Activated T-helper 1 cell treated with Interleukin-2 at 50 U/mL for 16 hours (primary cell): Measurements from ENCODE around the gene ANK3.
"Not testable (repeated sequence)": the region's sequence is repeated elsewhere in the genome, so short reads cannot be mapped to it uniquely, and the experiment has no call there.

Source experiments
- DNase-seq: peaks from one replicate; pipeline ENCODE4 v3.0.0-alpha.2; 2020; ENCODE audit warnings: low read depth

Gene ANK3

DNA sequence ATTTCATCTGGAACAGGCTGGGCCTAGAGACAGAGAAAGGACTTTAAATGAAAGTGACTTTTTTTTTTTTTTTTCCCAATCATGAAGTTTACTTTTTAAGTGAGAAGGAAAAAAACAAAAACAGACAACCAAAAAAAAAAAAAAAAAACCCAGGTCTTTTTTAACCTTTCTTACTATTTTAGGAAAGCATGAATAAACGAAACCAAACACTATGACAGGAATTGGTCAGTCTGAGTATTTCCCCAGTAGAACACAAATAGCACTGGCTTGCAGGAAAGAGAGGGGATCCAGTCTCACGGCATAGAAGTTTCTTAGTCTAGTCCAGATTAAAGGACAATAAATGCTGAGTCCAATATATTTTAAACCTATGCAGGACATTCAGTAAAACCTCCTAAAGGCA is 302.8 kb downstream of the ANK3 start:
- no peak for DNase-seq

GRCh38 chr10:60086421-60086820 is 303.3 kb downstream of the ANK3 start:
- DNase-seq: no peak

GRCh38 chr10:60082744-60083344 is 306.8 kb downstream of the ANK3 start:
- no peak for DNase-seq

DNA sequence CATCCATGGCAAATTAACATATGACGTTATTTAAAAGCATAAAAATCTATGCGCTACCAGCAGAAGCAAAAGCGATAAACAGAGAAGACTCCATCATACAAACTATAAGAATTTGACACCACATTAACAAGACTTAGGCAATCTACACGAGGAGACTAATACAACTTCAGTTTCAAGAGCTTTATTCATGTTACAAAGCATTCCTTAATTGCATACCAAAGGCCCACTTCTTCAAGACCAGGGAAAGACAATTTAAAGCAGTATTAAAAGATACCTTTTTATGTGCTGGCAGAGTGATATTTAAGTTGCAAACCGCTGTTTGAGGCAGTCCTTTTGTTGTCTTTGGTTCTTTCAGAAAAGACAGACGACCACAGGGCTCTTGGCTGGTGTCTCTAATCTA is 307.3 kb downstream of the ANK3 start:
- no peak for DNase-seq

DNA sequence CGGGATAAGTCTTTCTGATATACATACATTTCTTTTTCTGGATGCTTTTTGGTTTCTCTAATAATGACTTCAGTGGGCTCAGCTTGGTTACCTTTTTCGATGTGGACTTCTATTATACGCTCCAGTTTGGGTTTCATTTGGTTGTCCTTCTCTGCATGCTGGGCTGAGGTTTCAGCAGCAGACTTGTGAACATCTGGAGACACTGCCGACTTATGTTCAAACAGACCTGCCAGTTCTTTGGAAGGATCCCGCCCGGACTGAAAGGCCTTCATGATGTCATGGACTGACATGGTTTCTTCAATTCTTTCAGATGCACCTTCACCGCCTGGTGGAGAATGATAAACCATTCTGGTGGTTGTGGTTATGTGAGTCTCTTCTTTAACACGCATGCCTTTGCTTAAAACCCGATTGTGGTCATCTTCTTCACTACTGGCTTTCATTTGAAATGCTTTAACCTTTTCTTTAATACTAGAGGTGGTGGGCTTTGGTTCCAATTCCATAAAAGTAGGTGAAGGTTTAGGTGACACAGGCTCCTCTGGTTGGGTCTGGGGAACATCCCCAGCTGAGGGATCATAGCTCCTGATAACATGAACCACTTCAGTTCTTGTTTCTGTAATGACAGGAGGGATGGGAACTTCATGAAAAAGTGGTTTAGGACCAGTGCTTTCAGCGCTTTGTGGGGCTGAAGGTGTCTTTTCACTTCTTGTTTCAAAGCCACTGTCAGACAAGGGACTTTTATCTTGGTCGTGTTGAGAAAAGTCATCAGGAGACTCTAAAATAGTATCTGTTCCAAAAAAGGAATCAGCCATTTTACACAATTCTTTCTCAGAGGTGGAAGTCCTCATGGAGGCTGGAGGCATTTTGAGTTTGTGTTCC is 315.7 kb downstream of the ANK3 start:
- no peak for DNase-seq

- no peak for DNase-seq
Measured at GRCh38 chr10:60073397-60073780, 316.3 kb downstream of the ANK3 start.

- DNase-seq: no peak
Measured at GRCh38 chr10:60069311-60069710, 320.4 kb downstream of the ANK3 start.

DNA sequence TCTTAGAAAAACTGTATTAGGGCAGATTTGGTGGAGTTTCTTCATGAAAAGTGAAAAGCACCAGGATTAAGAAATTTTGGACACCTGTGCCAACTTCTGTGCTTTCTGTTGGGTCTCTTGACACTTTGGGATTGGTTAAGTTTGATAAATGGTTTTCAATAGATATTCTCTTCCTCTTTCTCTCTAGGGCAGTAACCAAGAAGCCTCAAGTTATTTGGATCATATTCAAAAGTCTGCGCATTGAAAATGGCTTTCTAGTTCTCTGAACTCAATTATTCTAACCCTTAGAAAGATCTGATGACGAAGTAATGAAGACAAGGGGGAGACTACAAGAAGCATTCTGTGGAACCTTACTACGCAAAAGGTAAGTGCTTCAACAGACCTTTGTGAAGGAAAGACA is 339.3 kb downstream of the ANK3 start:
- no peak for DNase-seq

- DNase-seq: no peak
Measured at GRCh38 chr10:60048091-60048501, 341.6 kb downstream of the ANK3 start.

DNA sequence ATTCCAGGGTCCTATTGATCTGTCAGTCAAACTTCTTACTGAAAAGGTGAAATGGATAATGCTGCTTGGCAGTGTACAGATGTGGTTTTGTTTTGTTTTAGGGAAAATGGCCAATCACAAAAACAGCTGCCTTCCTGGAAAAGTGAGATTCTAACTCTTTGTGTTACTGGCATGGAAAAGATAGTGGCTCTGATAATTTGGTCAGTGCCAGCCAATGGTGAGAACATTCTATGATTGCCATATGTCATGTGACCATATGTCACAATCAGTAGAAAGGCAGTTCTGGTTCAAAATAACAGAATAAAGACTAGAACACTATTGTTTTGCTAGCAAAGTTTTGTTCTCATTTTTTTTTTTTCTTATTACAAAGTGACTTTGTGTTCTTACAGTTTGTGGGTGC is 344.1 kb downstream of the ANK3 start:
- no peak for DNase-seq

DNA sequence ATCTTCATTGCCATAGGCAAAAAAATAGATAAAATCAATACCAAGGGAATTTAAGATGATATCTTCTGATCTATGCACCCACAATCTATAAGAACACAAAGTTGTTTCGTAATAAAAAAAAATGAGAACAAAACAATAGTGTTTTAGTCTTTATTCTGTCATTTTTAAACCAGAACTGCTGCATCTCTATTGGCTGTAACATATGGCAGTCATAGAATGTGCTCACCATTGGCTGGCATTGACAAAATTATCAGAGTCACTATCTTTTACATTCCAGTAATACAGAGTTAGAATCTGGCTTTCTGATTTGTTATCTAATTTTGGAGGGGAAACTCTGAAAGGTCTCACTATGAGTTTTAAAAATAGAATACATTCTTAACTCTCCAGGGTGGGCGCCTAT is 344.7 kb downstream of the ANK3 start:
- no peak for DNase-seq

GRCh38 chr10:60044242-60044641 is 345.4 kb downstream of the ANK3 start:
- no peak for DNase-seq

- no peak for DNase-seq
Measured at GRCh38 chr10:60043561-60044241, 346.0 kb downstream of the ANK3 start.

DNA sequence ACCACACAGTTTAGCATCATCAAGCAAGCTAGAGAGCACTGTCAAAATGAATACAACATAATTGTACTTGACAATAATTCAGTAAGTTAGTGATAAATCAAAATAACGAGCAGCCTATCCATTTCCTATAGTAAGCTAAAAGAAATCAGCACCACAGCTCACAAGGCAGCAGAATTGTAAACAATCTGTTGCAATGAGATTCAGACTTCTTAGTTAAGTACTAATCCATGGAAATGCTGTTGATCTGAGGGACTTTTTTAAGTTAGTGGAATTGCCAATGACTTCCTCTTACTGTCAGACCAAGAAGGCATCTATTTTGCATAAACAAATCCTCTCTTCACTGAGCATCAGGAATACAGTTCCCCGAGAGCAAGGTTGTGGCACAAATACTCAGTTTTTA is 346.8 kb downstream of the ANK3 start:
- DNase-seq: no peak

GRCh38 chr10:60042262-60042661 is 347.4 kb downstream of the ANK3 start:
- no peak for DNase-seq

GRCh38 chr10:60041489-60042133 is 348.1 kb downstream of the ANK3 start:
- no peak for DNase-seq

DNA sequence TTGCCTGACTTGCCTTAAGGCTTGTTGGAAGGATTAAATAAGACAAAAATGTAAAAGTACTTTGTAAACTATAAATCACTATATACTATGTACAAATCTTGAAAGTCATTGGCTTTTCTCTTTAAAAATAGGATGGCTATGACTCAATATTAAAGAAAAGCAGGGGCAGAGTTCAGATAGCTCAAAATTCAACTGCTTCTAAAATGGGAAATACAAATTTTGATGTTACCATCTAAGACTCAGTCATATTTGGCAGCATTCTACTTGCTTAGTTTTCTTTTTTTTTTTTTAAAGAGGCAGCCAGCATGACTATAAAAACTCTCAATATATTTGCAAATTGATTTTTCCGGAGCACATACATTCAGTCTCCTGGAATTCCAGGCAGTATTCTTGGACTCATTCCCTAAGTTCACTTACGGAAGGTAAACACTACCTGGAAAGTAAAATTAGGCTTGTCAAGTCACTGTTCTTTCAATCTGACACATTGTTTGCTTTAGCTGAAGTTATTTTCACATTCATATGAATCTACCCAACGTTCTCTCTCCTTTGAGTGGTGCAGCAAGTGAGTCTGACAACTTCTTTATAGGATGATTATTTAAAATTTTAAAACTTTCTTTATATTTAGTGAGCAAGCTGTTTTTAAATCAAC is 349.5 kb downstream of the ANK3 start:
- no peak for DNase-seq

- DNase-seq: no peak
Measured at GRCh38 chr10:60035984-60036383, 353.7 kb downstream of the ANK3 start.

- DNase-seq: not testable (repeated sequence)
Measured at GRCh38 chr10:60035375-60035774, 354.3 kb downstream of the ANK3 start.

DNA sequence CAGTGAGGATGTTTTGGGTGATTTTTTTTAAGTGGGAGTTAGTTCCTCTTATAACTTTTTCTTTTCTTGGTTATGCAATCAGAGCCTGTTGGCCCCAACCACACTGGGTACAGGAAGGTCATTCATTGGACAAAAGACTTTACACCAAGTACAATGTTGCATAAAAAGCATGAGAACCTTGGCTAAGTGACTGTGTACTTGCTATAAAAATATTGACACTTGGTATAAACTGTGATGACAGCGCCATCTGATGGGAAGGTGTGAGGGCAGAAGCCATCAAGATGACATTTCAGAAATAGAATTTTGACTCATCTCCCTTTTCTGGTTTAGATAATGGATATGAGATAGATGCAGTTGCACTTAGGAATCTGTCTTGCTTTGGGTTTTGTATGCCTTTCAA is 357.0 kb downstream of the ANK3 start:
- DNase-seq: no peak

DNA sequence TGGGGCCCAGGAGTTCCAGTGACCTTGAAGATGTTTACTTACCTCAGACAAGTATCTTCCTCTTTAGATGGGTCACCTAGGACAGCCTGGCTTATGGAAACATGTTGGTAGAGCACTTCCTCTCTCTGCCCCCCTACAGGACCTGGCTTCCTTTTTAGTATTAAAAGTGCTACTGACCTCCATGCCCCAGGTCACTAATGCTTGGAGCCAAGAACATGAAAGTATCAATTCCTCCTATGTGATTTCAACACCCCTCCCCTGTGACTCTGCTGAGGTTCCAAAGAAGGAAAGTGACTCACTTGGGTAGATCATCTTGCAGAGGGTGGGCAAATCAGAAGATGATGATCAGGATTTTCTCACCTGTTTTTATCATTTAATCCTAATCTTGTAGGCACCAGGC is 358.0 kb downstream of the ANK3 start:
- no peak for DNase-seq

DNA sequence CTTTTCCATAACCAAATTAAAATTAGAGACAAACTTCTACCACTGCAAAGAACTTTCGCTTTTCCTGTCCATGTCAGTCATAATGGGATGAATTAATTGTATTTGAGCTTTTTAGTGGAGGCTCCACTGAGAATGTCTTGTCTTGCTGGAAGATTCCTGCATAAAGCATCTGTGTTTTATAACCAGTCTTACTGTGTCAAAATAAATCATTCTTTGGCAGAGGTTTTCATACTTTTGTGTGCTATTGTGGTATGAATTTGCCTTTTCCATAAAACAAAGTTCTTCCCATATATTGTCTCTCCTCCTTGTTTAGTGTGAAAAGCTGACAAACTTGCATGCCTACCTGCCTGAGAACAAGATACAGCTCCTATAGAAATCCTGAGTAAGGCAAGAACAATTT is 358.5 kb downstream of the ANK3 start:
- DNase-seq: no peak
